Trophoblast cell (in vitro differentiated cells and primary cell): ENCODE data around the gene MAGI2.

Experiments used
- DNase-seq, 2 donors: peaks; one replicate each; pipeline ENCODE4 v3.0.0-alpha.2; 2016
- H2AFZ ChIP-seq: 2 replicates; pipeline ENCODE4 v1.6.1; 2013; ENCODE audit warnings: low read length, moderate library complexity, mild to moderate bottlenecking; ENCODE audit not compliant: insufficient read depth, poor library complexity
- H2AK5ac ChIP-seq: 2 replicates; pipeline ENCODE4 v1.6.1; 2013; ENCODE audit warnings: mild to moderate bottlenecking, low read length
- H2BK120ac ChIP-seq: 2 replicates; pipeline ENCODE4 v1.6.1; 2013; ENCODE audit warnings: low read length, mild to moderate bottlenecking, moderate library complexity; ENCODE audit not compliant: insufficient read depth, poor library complexity
- H2BK12ac ChIP-seq: 2 replicates; pipeline ENCODE4 v1.6.1; 2013; ENCODE audit warnings: mild to moderate bottlenecking, low read length, moderate library complexity
- H2BK5ac ChIP-seq: 2 replicates; pipeline ENCODE4 v1.6.1; 2013; ENCODE audit warnings: low read length, low read depth, moderate library complexity, mild to moderate bottlenecking; ENCODE audit not compliant: poor library complexity
- H3K14ac ChIP-seq: 2 replicates; pipeline ENCODE4 v1.6.1; 2013; ENCODE audit warnings: mild to moderate bottlenecking, low read length
- H3K18ac ChIP-seq: 2 replicates; pipeline ENCODE4 v1.6.1; 2013; ENCODE audit warnings: mild to moderate bottlenecking, low read length
- H3K23ac ChIP-seq: 2 replicates; pipeline ENCODE4 v1.6.1; 2013; ENCODE audit warnings: low read length
- H3K27ac ChIP-seq: 2 replicates; pipeline ENCODE4 v1.5.1; 2013; ENCODE audit warnings: low read depth, mild to moderate bottlenecking, inconsistent platforms, low read length, moderate library complexity
- H3K27me3 ChIP-seq: 2 replicates; pipeline ENCODE4 v1.6.1; 2013; ENCODE audit warnings: inconsistent platforms, mild to moderate bottlenecking, low read length, moderate library complexity; ENCODE audit not compliant: insufficient read depth
- H3K36me3 ChIP-seq, 2 experiments: 1 replicate in 1 of 2; 2 replicates in 1 of 2; pipeline ENCODE4 v1.6.1; 2013; ENCODE audit warnings: low read length in 2 of 2, mild to moderate bottlenecking in 2 of 2, moderate library complexity in 1 of 2; ENCODE audit not compliant: insufficient read depth in 2 of 2, control insufficient read depth in 1 of 2
- H3K4ac ChIP-seq: 2 replicates; pipeline ENCODE4 v1.6.1; 2013; ENCODE audit warnings: low read depth, mild to moderate bottlenecking, low read length, moderate library complexity
- H3K4me1 ChIP-seq, 2 experiments: 1 replicate in 1 of 2; 2 replicates in 1 of 2; pipeline ENCODE4 v1.6.1; 2013; ENCODE audit warnings: low read length in 2 of 2, mild to moderate bottlenecking in 2 of 2, moderate library complexity in 1 of 2; ENCODE audit not compliant: insufficient read depth in 2 of 2, control insufficient read depth in 1 of 2
- H3K4me2 ChIP-seq: 2 replicates; pipeline ENCODE4 v1.6.1; 2013; ENCODE audit warnings: inconsistent platforms, mild to moderate bottlenecking, low read length, moderate library complexity
- H3K4me3 ChIP-seq: 2 replicates; pipeline ENCODE4 v1.5.1; 2013; ENCODE audit warnings: mild to moderate bottlenecking, low read depth, low read length, inconsistent platforms
- H3K79me1 ChIP-seq: one replicate; pipeline ENCODE4 v1.6.1; 2013; ENCODE audit warnings: low read length
- H3K79me2 ChIP-seq: 2 replicates; pipeline ENCODE4 v1.6.1; 2013; ENCODE audit warnings: low read length, mild to moderate bottlenecking; ENCODE audit not compliant: control insufficient read depth, insufficient read depth, poor library complexity
- H3K9ac ChIP-seq: 2 replicates; pipeline ENCODE4 v1.6.1; 2013; ENCODE audit warnings: mild to moderate bottlenecking, low read length
- H3K9me3 ChIP-seq: 2 replicates; pipeline ENCODE4 v1.6.1; 2013; ENCODE audit warnings: low read depth, mild to moderate bottlenecking, control low read depth, inconsistent platforms, low read length; ENCODE audit not compliant: insufficient read depth
- H4K12ac ChIP-seq: 2 replicates; pipeline ENCODE4 v1.6.1; 2013; ENCODE audit warnings: low read depth, mild to moderate bottlenecking, low read length, moderate library complexity
- H4K8ac ChIP-seq: 2 replicates; pipeline ENCODE4 v1.6.1; 2013; ENCODE audit warnings: low read depth, mild to moderate bottlenecking, low read length, moderate library complexity
- H4K91ac ChIP-seq: one replicate; pipeline ENCODE4 v1.6.1; 2013; ENCODE audit warnings: low read depth, mild to moderate bottlenecking, low read length, moderate library complexity
- WGBS: extraction: QIAGEN DNeasy Blood & Tissue Kit; methylation state at CpG from one replicate; pipeline ENCODE4 v1.1.7; 2013; ENCODE audit warnings: missing lambda C conversion rate; ENCODE audit not compliant: insufficient read length, insufficient coverage; ENCODE audit errors: extremely low coverage; 5-methylcytosine and 5-hydroxymethylcytosine counted together

MAGI2 gene

GRCh38 chr7:79142706-79143105 is 310.8 kb downstream of the MAGI2 start:
- no peaks in the 10 kb centered on the region for H3K36me3 ChIP-seq
- no peak overlapping the region for H2BK120ac ChIP-seq
- no peaks in the 10 kb centered on the region for H3K79me2 ChIP-seq
- no peak overlapping the region for H4K12ac ChIP-seq
- H3K9ac ChIP-seq: no peak overlapping the region
- H2BK12ac ChIP-seq: no peak overlapping the region
- H2AFZ ChIP-seq: no peak overlapping the region
- no peak overlapping the region for H4K8ac ChIP-seq
- H3K14ac ChIP-seq: no peak overlapping the region
- H3K4me2 ChIP-seq: no peak overlapping the region
- H3K4ac ChIP-seq: no peak overlapping the region
- WGBS: no CpG with 5 or more reads among the region's 3 CpGs
- no peaks in the 10 kb centered on the region for H3K9me3 ChIP-seq
- no peaks in the 10 kb centered on the region for H3K27me3 ChIP-seq
- H2BK5ac ChIP-seq: no peak overlapping the region
- no peak overlapping the region for H4K91ac ChIP-seq
- no peak overlapping the region for H2AK5ac ChIP-seq
- H3K27ac ChIP-seq: no peak overlapping the region
- H3K23ac ChIP-seq: no peak overlapping the region
- no peak for DNase-seq
- no peak overlapping the region for H3K18ac ChIP-seq
- no peaks in the 10 kb centered on the region for H3K4me1 ChIP-seq
- H3K79me1 ChIP-seq: no peaks in the 10 kb centered on the region
- no peak overlapping the region for H3K4me3 ChIP-seq

DNA sequence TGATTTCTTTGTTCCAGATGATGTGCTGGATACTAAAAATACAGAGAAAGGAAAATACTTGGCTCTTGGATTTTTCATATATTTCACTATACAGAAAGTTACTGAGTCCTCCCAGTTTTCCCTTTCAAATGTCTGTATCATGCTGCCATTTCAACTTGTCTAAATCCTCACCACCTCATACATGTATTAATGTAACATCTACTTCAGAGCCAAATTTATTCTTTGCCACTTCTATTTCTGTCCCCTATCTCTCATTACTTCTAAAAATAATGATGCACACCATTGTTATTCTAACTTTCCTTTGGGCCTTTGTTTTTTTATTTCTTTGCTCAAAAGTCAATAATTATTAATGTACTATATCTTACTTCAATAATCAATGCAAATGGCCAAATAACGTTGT is 312.2 kb downstream of the MAGI2 start:
- no peak overlapping the region for H2BK120ac ChIP-seq
- no peak overlapping the region for H3K23ac ChIP-seq
- no peaks in the 10 kb centered on the region for H3K36me3 ChIP-seq
- no peak overlapping the region for H3K4ac ChIP-seq
- WGBS: no CpG with 5 or more reads among the region's 1 CpG
- H3K14ac ChIP-seq: no peak overlapping the region
- no peaks in the 10 kb centered on the region for H3K9me3 ChIP-seq
- no peak overlapping the region for H4K8ac ChIP-seq
- no peak overlapping the region for H3K9ac ChIP-seq
- no peak for DNase-seq
- H3K79me1 ChIP-seq: no peaks in the 10 kb centered on the region
- H3K4me2 ChIP-seq: no peak overlapping the region
- H2AK5ac ChIP-seq: no peak overlapping the region
- no peak overlapping the region for H2BK5ac ChIP-seq
- no peak overlapping the region for H3K18ac ChIP-seq
- H2BK12ac ChIP-seq: no peak overlapping the region
- H3K27me3 ChIP-seq: no peaks in the 10 kb centered on the region
- H3K4me3 ChIP-seq: no peak overlapping the region
- no peaks in the 10 kb centered on the region for H3K79me2 ChIP-seq
- H3K4me1 ChIP-seq: no peaks in the 10 kb centered on the region
- H4K12ac ChIP-seq: no peak overlapping the region
- no peak overlapping the region for H4K91ac ChIP-seq
- no peak overlapping the region for H3K27ac ChIP-seq
- no peak overlapping the region for H2AFZ ChIP-seq

GRCh38 chr7:79137942-79138341 is 315.5 kb downstream of the MAGI2 start:
- H2BK120ac ChIP-seq: no peak overlapping the region
- H2BK12ac ChIP-seq: no peak overlapping the region
- H2AFZ ChIP-seq: no peak overlapping the region
- no peak overlapping the region for H3K27ac ChIP-seq
- no peak overlapping the region for H3K9ac ChIP-seq
- H3K4me1 ChIP-seq: no peaks in the 10 kb centered on the region
- H4K12ac ChIP-seq: no peak overlapping the region
- WGBS: no CpG with 5 or more reads among the region's 3 CpGs
- H4K91ac ChIP-seq: no peak overlapping the region
- no peaks in the 10 kb centered on the region for H3K27me3 ChIP-seq
- no peak overlapping the region for H3K4me3 ChIP-seq
- H3K36me3 ChIP-seq: no peaks in the 10 kb centered on the region
- H3K23ac ChIP-seq: no peak overlapping the region
- H3K79me2 ChIP-seq: no peaks in the 10 kb centered on the region
- no peak overlapping the region for H2AK5ac ChIP-seq
- DNase-seq: no peak
- no peak overlapping the region for H3K14ac ChIP-seq
- no peaks in the 10 kb centered on the region for H3K9me3 ChIP-seq
- no peak overlapping the region for H3K4ac ChIP-seq
- H3K79me1 ChIP-seq: no peaks in the 10 kb centered on the region
- no peak overlapping the region for H4K8ac ChIP-seq
- no peak overlapping the region for H2BK5ac ChIP-seq
- no peak overlapping the region for H3K18ac ChIP-seq
- H3K4me2 ChIP-seq: no peak overlapping the region

DNA sequence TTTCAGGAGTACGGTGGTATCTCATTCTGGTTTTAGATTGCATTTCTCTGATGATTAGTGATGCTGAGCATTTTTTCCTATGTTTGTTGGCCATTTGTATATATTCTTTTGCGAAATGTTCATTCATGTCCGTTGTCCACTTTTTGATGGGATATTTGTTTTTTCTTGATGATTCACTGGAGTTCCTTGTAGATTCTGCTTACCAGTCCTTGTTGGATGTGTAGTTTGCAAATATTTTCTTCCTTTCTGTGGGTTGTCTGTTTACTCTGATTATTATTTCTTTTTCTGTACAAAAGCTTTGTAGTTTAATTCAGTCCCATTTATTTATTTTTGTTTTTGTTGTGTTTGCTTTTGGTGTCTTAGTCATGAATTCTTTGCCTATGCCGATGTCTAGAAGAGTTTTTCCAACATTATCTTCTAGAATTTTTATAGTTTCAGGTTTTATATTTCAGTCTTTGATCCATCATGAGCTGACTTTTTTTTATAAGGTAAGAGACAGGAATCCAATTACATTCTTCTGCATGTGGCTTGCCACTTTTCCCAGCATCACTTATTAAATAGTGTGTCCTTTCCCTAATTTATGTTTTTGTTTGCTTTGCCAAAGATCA is 320.5 kb downstream of the MAGI2 start:
- no peaks in the 10 kb centered on the region for H3K79me1 ChIP-seq
- no peak overlapping the region for H3K23ac ChIP-seq
- H3K4me2 ChIP-seq: no peak overlapping the region
- no peaks in the 10 kb centered on the region for H3K4me1 ChIP-seq
- H3K9ac ChIP-seq: no peak overlapping the region
- no peak overlapping the region for H3K4me3 ChIP-seq
- H3K9me3 ChIP-seq: no peaks in the 10 kb centered on the region
- no peak overlapping the region for H2AFZ ChIP-seq
- no peak overlapping the region for H3K27ac ChIP-seq
- H2AK5ac ChIP-seq: no peak overlapping the region
- no peak overlapping the region for H4K8ac ChIP-seq
- H3K18ac ChIP-seq: no peak overlapping the region
- no peak overlapping the region for H2BK5ac ChIP-seq
- no peak overlapping the region for H2BK120ac ChIP-seq
- DNase-seq: no peak
- H3K79me2 ChIP-seq: no peaks in the 10 kb centered on the region
- H3K4ac ChIP-seq: no peak overlapping the region
- H3K36me3 ChIP-seq: no peaks in the 10 kb centered on the region
- no peak overlapping the region for H4K91ac ChIP-seq
- no peak overlapping the region for H4K12ac ChIP-seq
- H3K27me3 ChIP-seq: no peaks in the 10 kb centered on the region
- no peak overlapping the region for H2BK12ac ChIP-seq
- WGBS: no CpG with 5 or more reads among the region's 4 CpGs
- H3K14ac ChIP-seq: no peak overlapping the region
